PC-3 (cell line): ENCODE results near the gene SCAMP4. TPM values are rescaled to one million over a fixed set of nuclear protein-coding genes. Genes with fewer than 3 reads are reported as not detected.

ENCODE experiments used
- ATAC-seq: fragments of 200-7000 bp; cut with Tn5 transposase; 2 replicates; pipeline ENCODE4 v1.9.1; 2020; ENCODE audit warnings: mild to moderate bottlenecking, moderate library complexity
- BruUV-seq: library from RNA; stranded (reverse); fragments of 400-500 nt; replicated peaks from 2 replicates; lab custom pipeline; 2021; lab: Mats Ljungman, UMichigan
- CTCF ChIA-PET: fragments of 300-600 bp; sonication (Branson Sonifier 250); formaldehyde crosslinking; loops from one replicate; lab custom pipeline; 2022; ENCODE audit warnings: antibody characterized with exemption; lab: Charles Lee
- POLR2A ChIA-PET: fragments of 300-600 bp; sonication (Branson Sonifier 250); formaldehyde crosslinking; loops from one replicate; lab custom pipeline; 2022; ENCODE audit warnings: antibody characterized with exemption; ENCODE audit not compliant: unreplicated experiment; lab: Charles Lee
- DNase-seq: peaks from one replicate; pipeline ENCODE4 v3.0.0-alpha.2; 2015
- H2AFZ ChIP-seq: fragments of 300-600 bp; sonication (generic); 2 replicates; pipeline ENCODE4 v1.6.0; 2016; ENCODE audit warnings: antibody characterized with exemption, low read length
- H3F3A ChIP-seq: fragments of 300-600 bp; sonication (generic); one replicate; pipeline ENCODE4 v1.6.0; 2017; ENCODE audit warnings: antibody characterized with exemption, low read length, control low read depth, mild to moderate bottlenecking; ENCODE audit not compliant: unreplicated experiment
- H3K27ac ChIP-seq: fragments of 300-600 bp; sonication (generic); 2 replicates; pipeline ENCODE4 v1.5.1; 2016; ENCODE audit warnings: mild to moderate bottlenecking, low read length
- H3K27me3 ChIP-seq: fragments of 300-600 bp; sonication (generic); 2 replicates; pipeline ENCODE4 v1.6.1; 2016; ENCODE audit warnings: low read length, mixed read lengths
- H3K36me3 ChIP-seq: fragments of 300-600 bp; sonication (generic); 2 replicates; pipeline ENCODE4 v1.6.1; 2016; ENCODE audit warnings: low read depth, mixed run types, low read length, mixed read lengths
- H3K4me1 ChIP-seq: fragments of 300-600 bp; sonication (generic); 2 replicates; pipeline ENCODE4 v1.5.1; 2016; ENCODE audit warnings: low read length; ENCODE audit not compliant: insufficient read depth
- H3K4me2 ChIP-seq: fragments of 300-600 bp; sonication (generic); 2 replicates; pipeline ENCODE4 v1.6.0; 2016; ENCODE audit warnings: low read length
- H3K4me3 ChIP-seq: fragments of 300-600 bp; sonication (generic); 2 replicates; pipeline ENCODE4 v1.5.1; 2016; ENCODE audit warnings: mild to moderate bottlenecking, low read length, mixed read lengths
- H3K79me2 ChIP-seq: fragments of 300-600 bp; sonication (generic); 2 replicates; pipeline ENCODE4 v1.6.1; 2017; ENCODE audit warnings: low read length, mixed read lengths
- H3K9ac ChIP-seq: fragments of 300-600 bp; sonication (generic); 2 replicates; pipeline ENCODE4 v1.6.0; 2016; ENCODE audit warnings: mild to moderate bottlenecking, low read length
- H3K9me2 ChIP-seq: fragments of 300-600 bp; sonication (generic); replicated peaks from 2 replicates; pipeline ENCODE4 v1.6.1; 2016; ENCODE audit warnings: mixed run types, low read length, mixed read lengths
- H3K9me3 ChIP-seq: fragments of 300-600 bp; sonication (generic); 2 replicates; pipeline ENCODE4 v1.6.1; 2016; ENCODE audit warnings: low read length, mixed read lengths
- H4K20me1 ChIP-seq: fragments of 300-600 bp; sonication (generic); 2 replicates; pipeline ENCODE4 v1.6.1; 2016; ENCODE audit warnings: low read length, mixed read lengths
- EZH2 ChIP-seq: fragments of 300-600 bp; sonication (generic); IDR thresholded peaks from one replicate; pipeline ENCODE4 v1.6.1; 2017; ENCODE audit warnings: antibody characterized with exemption, mild to moderate bottlenecking, low read length; ENCODE audit not compliant: unreplicated experiment
- EZH2phosphoT487 ChIP-seq: fragments of 300-600 bp; sonication (generic); IDR thresholded peaks from 2 replicates; pipeline ENCODE4 v1.6.1; 2018; ENCODE audit warnings: mild to moderate bottlenecking, antibody characterized with exemption, low read length, borderline replicate concordance
- intact Hi-C: fragments of 100-400 bp; cut with micrococcal nuclease; formaldehyde crosslinking; loops from 2 replicates; pipeline ENCODE4 v1.9.0; 2023
- total RNA-seq: library from RNA; depleted of rRNA; stranded (reverse); fragments of >200 nt; gene quantifications from 2 replicates; pipeline ENCODE4 v1.2.3, GENCODE V29; 2014; rRNA removed
- TF ChIP-seq, protein P1 (sequence below): fragments of 300-600 bp; sonication (generic); conservative IDR thresholded peaks from 2 replicates; pipeline ENCODE4 v1.5.1; 2017; ENCODE audit warnings: antibody characterized with exemption, low read depth, mild to moderate bottlenecking, low read length

The SCAMP4 gene
- total RNA-seq, 1 experiment from 2014 or later: 61.5 TPM

DNA sequence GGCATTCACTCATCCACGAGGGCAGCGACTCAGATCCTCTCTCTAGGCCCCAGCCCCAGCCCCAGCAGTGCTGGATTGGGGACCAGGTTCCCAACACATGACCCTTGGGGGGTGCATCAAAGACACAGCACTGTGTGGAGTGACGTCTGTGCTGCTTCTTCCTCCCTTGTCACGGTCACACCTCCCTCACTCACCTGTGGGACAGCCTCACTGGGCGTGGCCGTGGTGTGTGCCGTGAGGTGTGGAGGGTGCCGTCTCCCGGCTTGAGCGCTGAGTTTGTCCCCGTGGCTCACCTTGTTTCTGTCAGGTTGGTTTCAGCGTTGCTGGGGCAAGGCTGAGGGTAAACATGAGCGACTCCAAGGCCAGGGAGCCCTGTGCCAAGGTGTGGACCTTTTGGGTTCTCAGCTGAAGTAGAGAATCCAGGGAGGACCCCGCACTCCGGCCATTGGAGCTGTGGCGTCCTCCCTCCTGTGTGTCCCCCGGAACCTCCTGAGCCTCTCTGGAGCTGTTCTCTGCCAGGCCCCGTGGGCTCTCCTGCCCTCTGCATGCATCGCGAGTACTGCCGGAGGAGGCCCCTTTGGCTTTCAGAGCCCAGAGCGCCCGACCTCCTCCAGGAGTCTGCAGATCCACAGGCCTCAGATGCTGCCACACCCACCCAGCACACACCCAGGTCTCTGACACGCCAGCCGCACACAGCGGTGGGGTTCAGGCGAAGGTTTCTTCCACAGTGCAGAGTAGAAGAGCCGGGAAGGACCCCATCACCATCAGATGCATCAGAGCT, 69.4 kb downstream of the SCAMP4 start:
- H4K20me1 ChIP-seq: no peaks in the 10 kb centered on the region
- CTCF ChIA-PET: no interaction called here
- no peak overlapping the region for H3K9ac ChIP-seq
- POLR2A ChIA-PET: no interaction called here
- no peak for DNase-seq
- intact Hi-C loops: loop anchor here (5.0 kb wide), 1 partner anchor 42 kb away; no protein-coding TSS in a partner anchor
- no peaks in the 10 kb centered on the region for H3F3A ChIP-seq
- no peak overlapping the region for H3K27ac ChIP-seq
- H3K27me3 ChIP-seq: no peaks in the 10 kb centered on the region
- no peak for ATAC-seq
- no TSS peak for BruUV-seq
- H3K36me3 ChIP-seq: no peaks in the 10 kb centered on the region; the same call in 1 of the 2 replicates
- no peak overlapping the region for H3K4me3 ChIP-seq
- H3K4me1 ChIP-seq: peaks cover 18% of the 10 kb centered on the region
- H3K9me3 ChIP-seq: no peaks in the 10 kb centered on the region
- no peak overlapping the region for H2AFZ ChIP-seq
- H3K4me2 ChIP-seq: no peak overlapping the region
- H3K9me2 ChIP-seq: no peaks in the 10 kb centered on the region
- TF ChIP-seq, protein P1, sequence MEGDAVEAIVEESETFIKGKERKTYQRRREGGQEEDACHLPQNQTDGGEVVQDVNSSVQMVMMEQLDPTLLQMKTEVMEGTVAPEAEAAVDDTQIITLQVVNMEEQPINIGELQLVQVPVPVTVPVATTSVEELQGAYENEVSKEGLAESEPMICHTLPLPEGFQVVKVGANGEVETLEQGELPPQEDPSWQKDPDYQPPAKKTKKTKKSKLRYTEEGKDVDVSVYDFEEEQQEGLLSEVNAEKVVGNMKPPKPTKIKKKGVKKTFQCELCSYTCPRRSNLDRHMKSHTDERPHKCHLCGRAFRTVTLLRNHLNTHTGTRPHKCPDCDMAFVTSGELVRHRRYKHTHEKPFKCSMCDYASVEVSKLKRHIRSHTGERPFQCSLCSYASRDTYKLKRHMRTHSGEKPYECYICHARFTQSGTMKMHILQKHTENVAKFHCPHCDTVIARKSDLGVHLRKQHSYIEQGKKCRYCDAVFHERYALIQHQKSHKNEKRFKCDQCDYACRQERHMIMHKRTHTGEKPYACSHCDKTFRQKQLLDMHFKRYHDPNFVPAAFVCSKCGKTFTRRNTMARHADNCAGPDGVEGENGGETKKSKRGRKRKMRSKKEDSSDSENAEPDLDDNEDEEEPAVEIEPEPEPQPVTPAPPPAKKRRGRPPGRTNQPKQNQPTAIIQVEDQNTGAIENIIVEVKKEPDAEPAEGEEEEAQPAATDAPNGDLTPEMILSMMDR: no peak
- TF ChIP-seq EZH2 (no peak), EZH2phosphoT487 (no peak)
- peaks cover 34% of the 10 kb centered on the region for H3K79me2 ChIP-seq

DNA sequence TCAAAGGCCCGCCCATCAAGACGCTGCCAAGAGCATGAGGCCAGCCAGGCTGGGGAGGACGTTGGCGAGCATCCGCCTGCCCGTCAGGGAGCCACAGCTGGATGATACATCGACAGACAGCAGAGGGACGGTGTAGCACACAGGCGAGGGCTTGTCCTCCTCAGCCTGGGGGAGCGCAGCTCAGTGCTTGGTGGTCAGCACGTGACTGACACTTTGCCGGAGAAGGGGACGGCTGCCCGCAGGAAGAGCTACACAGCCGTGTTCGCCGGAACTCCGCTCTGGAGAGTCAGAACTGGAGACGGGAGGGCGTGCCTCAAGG, 69.9 kb downstream of the SCAMP4 start:
- no peak overlapping the region for H3K9ac ChIP-seq
- POLR2A ChIA-PET: no interaction called here
- no peak overlapping the region for H3K4me2 ChIP-seq
- CTCF ChIA-PET: no interaction called here
- H4K20me1 ChIP-seq: no peaks in the 10 kb centered on the region
- intact Hi-C loops: no loop called here
- no peak for TF ChIP-seq EZH2phosphoT487
- no peaks in the 10 kb centered on the region for H3F3A ChIP-seq
- peaks cover 34% of the 10 kb centered on the region for H3K79me2 ChIP-seq
- ATAC-seq (no peak), DNase-seq (no peak)
- H3K27ac ChIP-seq: no peak overlapping the region
- H3K4me1 ChIP-seq: peaks cover 13% of the 10 kb centered on the region
- no peak overlapping the region for H2AFZ ChIP-seq
- no peaks in the 10 kb centered on the region; the same call in 1 of the 2 replicates for H3K36me3 ChIP-seq
- BruUV-seq: no TSS peak
- H3K4me3 ChIP-seq: no peak overlapping the region
- no peaks in the 10 kb centered on the region for H3K27me3 ChIP-seq
- no peaks in the 10 kb centered on the region for H3K9me2 ChIP-seq
- no peaks in the 10 kb centered on the region for H3K9me3 ChIP-seq

Other genes with a start within 250 kb of the SCAMP4 start
- 1.4 and 2.0 TPM in 2 replicates for gene ONECUT3, start 151.9 kb upstream of the SCAMP4 start, total RNA-seq
- 3.9 and 4.2 TPM in 2 replicates for gene ATP8B3, start 93.1 kb upstream of the SCAMP4 start, total RNA-seq
- gene REXO1, start 56.9 kb upstream of the SCAMP4 start, total RNA-seq: 21.4 and 24.3 TPM in 2 replicates
- 15.1 and 20.9 TPM in 2 replicates for gene KLF16, start 41.8 kb upstream of the SCAMP4 start, total RNA-seq
- gene ABHD17A, start 19.9 kb upstream of the SCAMP4 start, total RNA-seq: 101 and 102 TPM in 2 replicates
- 8.4 and 10.3 TPM in 2 replicates for gene ADAT3, start within 50 bp of the SCAMP4 start, total RNA-seq
- 83.6 and 106 TPM in 2 replicates for gene CSNK1G2, start 35.8 kb downstream of the SCAMP4 start, total RNA-seq
- 72.0 and 94.0 TPM in 2 replicates for gene BTBD2, start 110.3 kb downstream of the SCAMP4 start, total RNA-seq
- 95.4 and 96.8 TPM in 2 replicates for gene MKNK2, start 145.8 kb downstream of the SCAMP4 start, total RNA-seq
- gene MOB3A, start 190.9 kb downstream of the SCAMP4 start, total RNA-seq: 15.1 and 24.8 TPM in 2 replicates
- 1.0 and 3.6 TPM in 2 replicates for gene IZUMO4, start 191.5 kb downstream of the SCAMP4 start, total RNA-seq
- 103 and 142 TPM in 2 replicates for gene AP3D1, start 246.2 kb downstream of the SCAMP4 start, total RNA-seq